Activated CD8-positive, alpha-beta memory T cell treated with anti-CD3 and anti-CD28 coated beads, Interleukin-2, amount 50 U/mL, for 24 hours (primary cell): ENCODE data around the gene MSANTD1.

Experiments
- DNase-seq: peaks from one replicate; pipeline ENCODE4 v3.0.0-alpha.2; 2020; ENCODE audit errors: extremely low read depth

MSANTD1 gene

GRCh38 chr4:3215733-3216132, 33.2 kb upstream of the MSANTD1 start:
- no peak for DNase-seq

DNA sequence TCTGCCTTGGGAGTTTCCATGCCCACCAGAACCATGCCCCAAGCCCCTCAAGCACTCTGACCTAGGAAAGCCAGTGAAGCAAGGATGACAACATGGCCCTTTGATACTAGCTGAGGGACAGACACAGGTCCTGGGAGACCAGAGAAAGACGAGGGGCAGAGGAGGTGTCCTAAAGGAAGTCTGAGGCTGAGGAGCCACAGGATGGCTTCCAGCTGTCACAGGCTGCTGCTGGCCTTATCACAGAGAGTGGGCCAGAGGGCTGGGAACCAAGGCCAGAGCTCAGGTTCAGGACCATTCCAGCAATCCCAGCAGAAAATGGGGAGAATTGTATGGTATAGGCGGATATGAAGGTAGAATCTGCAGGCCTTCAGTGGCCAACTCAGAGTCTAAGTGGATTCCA, 31.7 kb upstream of the MSANTD1 start:
- DNase-seq = no peak

DNA sequence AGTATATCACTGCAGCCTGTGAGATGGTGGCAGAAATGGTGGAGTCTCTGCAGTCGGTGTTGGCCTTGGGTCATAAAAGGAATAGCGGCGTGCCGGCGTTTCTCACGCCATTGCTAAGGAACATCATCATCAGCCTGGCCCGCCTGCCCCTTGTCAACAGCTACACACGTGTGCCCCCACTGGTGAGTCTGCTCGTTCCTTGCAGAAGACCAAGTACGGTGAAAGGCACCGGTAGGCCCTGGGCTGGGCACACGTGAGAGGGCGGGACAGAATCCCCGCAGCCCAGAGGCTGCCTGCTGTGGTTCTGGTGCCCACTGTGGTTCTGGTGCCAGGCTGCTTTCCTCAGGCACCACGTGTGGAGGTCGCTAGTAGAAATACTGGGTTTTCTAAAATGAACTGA, 31.2 kb upstream of the MSANTD1 start:
- no peak for DNase-seq

DNA sequence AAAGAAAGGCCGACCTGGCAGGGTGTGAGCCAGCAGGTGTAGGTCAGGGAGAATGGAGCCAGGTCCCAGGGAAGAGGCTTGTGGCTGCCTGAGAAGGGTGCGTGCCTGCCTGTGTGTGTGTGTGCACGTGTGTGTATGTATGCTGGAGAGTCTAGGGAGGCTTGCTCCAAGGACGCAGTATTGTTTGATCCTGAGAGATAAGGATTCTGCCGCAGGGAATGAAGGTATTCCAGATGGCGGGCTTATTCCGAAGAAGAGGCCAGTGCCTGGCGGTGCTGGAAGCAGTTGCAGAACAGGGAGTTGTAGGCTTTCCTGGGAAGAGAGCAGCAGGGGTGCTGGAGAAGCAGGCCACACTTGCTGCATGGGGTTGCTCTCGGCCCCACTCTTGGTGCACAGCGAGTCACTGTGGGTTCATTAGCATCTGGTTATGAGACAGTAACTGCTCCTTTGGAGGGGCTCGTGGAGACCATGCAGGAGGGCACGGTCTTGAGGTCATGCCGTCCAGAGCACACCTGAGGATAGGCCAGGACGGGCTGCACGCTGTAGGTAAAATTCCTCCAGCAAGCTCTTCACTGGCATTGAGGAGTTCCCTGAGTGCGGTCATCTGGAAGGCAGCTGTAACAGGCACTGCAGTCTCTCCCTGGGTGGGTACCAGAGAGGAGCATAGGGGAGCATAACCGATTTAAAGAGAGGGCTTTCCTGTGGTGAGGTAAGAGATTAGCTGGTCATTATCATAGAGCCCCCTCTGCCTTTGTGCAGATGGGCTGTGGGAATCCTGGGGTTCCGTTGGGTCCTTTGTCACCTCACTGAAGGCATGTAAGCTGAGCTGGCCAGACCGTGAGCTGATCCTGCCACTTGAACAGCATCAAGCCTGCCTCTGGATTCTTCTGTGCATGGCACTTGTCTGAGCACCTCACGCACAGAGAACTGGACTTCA, 29.9 kb upstream of the MSANTD1 start:
- DNase-seq = no peak

GRCh38 chr4:3219761-3220475, 29.0 kb upstream of the MSANTD1 start:
- DNase-seq = no peak

DNA sequence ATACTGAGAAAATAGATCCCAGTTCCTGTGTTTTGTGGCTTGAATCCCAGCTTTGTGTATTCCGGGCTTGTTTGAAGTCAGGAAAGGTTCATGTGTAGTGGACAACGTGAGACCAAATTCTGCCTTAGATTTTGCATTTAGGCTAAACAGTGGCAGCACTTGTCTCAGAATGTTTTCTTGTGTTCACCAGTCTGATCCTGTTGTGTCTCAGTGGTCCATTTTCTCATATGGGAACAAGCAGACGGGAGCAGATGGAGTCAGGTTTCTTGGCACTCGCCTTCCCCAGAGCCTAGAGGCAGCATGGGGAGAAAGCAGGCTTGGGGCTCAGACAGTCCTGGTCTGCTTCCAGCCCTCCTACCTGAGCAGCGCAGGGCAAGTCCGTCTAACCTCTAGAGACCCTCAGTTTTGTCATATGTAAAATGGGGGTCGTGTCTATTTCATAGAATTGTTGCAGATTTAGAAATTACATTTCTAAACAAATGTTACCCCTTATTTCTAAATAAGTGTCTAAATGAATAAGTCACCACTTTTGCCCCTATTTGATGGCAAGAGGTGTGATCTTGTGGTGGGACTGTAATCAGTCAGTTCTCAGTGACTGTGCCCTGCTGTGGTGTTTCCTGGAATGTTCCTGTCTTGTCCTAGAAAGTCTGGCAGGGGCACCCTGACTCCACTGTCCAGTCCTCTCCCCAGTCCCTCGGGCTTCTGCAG, 28.3 kb upstream of the MSANTD1 start:
- DNase-seq = no peak

GRCh38 chr4:3221184-3221494, 27.8 kb upstream of the MSANTD1 start:
- no peak for DNase-seq

- DNase-seq = no peak
These were observed 27.0 kb upstream of the MSANTD1 start for GRCh38 chr4:3221996-3222395.

- DNase-seq = no peak
These were observed 25.6 kb upstream of the MSANTD1 start for GRCh38 chr4:3223346-3223745.

- no peak for DNase-seq
These were observed 24.8 kb upstream of the MSANTD1 start for GRCh38 chr4:3223956-3224748.

GRCh38 chr4:3225071-3225850, 23.7 kb upstream of the MSANTD1 start:
- DNase-seq = no peak

DNA sequence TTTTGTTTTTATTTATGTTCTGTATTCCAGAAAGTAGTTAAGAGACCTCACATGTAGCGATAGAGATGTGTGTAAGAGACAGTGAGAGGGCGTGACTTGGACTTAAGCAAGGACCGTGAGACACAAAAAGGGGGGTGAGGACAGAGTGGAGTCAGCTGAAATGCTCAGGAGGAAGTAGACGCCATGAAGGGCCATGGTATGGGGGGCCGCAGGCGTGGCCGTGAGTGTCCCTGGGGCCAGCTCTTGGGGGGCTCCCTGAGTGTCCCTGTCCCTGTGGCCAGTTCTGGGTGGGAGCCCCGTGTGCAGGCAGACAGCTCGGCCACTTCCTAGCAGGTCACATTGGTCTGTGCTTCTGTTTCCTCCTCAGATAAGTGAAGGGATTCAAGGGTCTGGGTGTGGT, 23.0 kb upstream of the MSANTD1 start:
- DNase-seq = no peak

- DNase-seq = no peak
These were observed 22.5 kb upstream of the MSANTD1 start for GRCh38 chr4:3226467-3226866.

GRCh38 chr4:3226944-3227343, 22.0 kb upstream of the MSANTD1 start:
- no peak for DNase-seq

- DNase-seq = no peak
These were observed 20.9 kb upstream of the MSANTD1 start for GRCh38 chr4:3227878-3228675.

DNA sequence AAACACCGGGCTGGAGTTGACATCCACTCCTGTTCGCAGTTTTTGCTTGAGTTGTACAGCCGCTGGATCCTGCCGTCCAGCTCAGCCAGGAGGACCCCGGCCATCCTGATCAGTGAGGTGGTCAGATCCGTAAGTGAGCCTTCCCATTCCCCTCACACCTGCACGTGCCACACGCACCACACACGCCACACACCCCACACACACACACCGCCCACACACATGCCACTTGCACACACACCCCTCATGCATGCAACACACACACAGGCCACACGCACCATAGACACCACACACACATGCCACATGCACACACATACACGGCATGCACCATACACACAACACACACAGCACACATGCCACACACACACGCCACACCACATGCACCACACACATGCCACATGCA, 20.1 kb upstream of the MSANTD1 start:
- no peak for DNase-seq

DNA sequence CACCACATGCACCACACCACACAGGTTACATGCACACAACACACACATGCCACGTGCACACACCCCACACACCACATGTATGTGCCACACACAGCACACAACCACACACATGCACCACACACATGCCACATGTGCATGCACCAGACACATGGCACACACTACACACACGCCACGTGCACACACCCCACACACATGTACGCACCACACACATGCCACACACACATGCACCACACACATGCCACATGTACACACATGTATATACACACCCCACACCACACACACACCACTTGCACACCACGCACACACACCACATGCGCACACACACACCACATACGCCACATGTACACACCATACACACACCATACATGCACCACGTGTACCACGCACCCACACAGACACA, 19.6 kb upstream of the MSANTD1 start:
- no peak for DNase-seq

GRCh38 chr4:3229964-3230363, 19.0 kb upstream of the MSANTD1 start:
- no peak for DNase-seq

DNA sequence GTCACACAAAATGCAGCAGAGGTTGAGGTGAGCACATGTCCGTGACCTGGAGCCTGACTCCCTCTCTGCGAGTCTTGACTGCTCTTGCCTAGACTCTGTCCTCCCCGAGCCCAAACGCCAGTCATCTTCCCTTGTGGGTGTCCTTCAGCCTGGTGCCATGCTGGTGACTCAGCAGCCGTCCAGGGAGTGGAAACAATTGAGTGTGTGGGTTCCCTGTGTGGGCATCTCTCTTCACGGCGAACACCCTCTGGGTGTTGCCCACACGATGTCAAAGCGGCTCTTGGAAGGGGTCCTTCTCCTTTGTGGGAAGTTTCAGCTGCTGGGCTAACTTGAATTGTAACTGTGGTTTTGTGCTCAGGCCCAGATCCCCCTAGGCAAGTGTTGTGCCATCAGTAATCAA, 17.5 kb upstream of the MSANTD1 start:
- no peak for DNase-seq

DNA sequence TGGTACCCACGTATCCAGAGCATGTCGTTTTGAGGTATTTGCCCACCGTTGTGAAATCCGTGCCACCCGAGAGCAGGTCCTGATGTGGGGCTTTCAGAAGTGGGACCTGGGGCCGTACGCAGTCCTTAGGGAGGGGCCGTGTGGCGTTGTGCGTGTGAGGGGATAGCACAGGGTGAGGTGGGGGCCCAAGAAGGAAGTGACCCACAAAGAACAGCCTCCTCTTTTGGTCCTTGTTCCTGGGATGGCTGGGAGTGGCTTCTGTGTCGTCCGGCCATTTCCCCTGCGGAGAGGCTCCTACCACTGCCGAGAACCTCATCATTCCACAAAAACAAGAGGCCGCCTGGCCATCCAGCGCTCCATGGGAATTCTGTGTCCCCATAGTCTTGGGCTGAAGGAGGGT, 17.0 kb upstream of the MSANTD1 start:
- DNase-seq = no peak
